Smooth muscle cell (in vitro differentiated cells): Measurements from ENCODE around the gene SNRPD1. TPM values are rescaled to one million over a fixed set of nuclear protein-coding genes. Genes with fewer than 3 reads are reported as not detected.
"Not testable (repeated sequence)": the region's sequence is repeated elsewhere in the genome, so short reads cannot be mapped to it uniquely, and the experiment has no call there.

Experiments
- DNase-seq: peaks from one replicate; lab custom pipeline; 2025; ENCODE audit not compliant: unreplicated experiment; lab: John Stamatoyannopoulos, UW
- H2AFZ ChIP-seq: fragments of 200-600 bp; sonication (generic); 2 replicates; pipeline ENCODE4 v1.6.0; 2016; ENCODE audit warnings: antibody characterized with exemption, low read depth, mild to moderate bottlenecking
- H3F3A ChIP-seq: fragments of 200-600 bp; sonication (generic); 2 replicates; pipeline ENCODE4 v1.6.0; 2017; ENCODE audit warnings: antibody characterized with exemption, low read depth
- H3K27ac ChIP-seq: fragments of 200-600 bp; sonication (generic); 2 replicates; pipeline ENCODE4 v1.5.1; 2016; ENCODE audit warnings: low read depth, mild to moderate bottlenecking
- H3K27me3 ChIP-seq: fragments of 200-600 bp; sonication (generic); 2 replicates; pipeline ENCODE4 v1.6.1; 2016; ENCODE audit warnings: low read depth, mild to moderate bottlenecking
- H3K36me3 ChIP-seq: fragments of 200-600 bp; sonication (generic); 2 replicates; pipeline ENCODE4 v1.5.1; 2016; ENCODE audit warnings: low read depth
- H3K4me1 ChIP-seq: fragments of 200-600 bp; sonication (generic); 2 replicates; pipeline ENCODE4 v1.5.1; 2016; ENCODE audit warnings: low read depth
- H3K4me2 ChIP-seq: fragments of 200-600 bp; sonication (generic); 2 replicates; pipeline ENCODE4 v1.6.0; 2016; ENCODE audit warnings: mild to moderate bottlenecking
- H3K4me3 ChIP-seq: fragments of 200-600 bp; sonication (generic); 2 replicates; pipeline ENCODE4 v1.5.1; 2016; ENCODE audit warnings: mild to moderate bottlenecking
- H3K79me2 ChIP-seq: fragments of 200-600 bp; sonication (generic); 2 replicates; pipeline ENCODE4 v1.6.0; 2016; ENCODE audit warnings: low read depth, mild to moderate bottlenecking
- H3K9ac ChIP-seq: fragments of 200-600 bp; sonication (generic); 2 replicates; pipeline ENCODE4 v1.6.0; 2016; ENCODE audit warnings: low read depth
- H3K9me3 ChIP-seq: fragments of 200-600 bp; sonication (generic); replicated peaks from 2 replicates; pipeline ENCODE4 v1.5.1; 2016; ENCODE audit warnings: low read depth
- H4K20me1 ChIP-seq: fragments of 200-600 bp; sonication (generic); 2 replicates; pipeline ENCODE4 v1.6.0; 2016; ENCODE audit warnings: low read depth
- CTCF ChIP-seq: fragments of 200-600 bp; sonication (generic); IDR thresholded peaks from 2 replicates; pipeline ENCODE4 v1.5.1; 2017; ENCODE audit warnings: borderline replicate concordance, mild to moderate bottlenecking, antibody characterized with exemption; ENCODE audit not compliant: insufficient read depth, poor library complexity, severe bottlenecking
- WGBS: methylation state at CpG from one replicate; pipeline ENCODE4 v1.1.7; 2016; ENCODE audit warnings: low lambda C conversion rate; 5-methylcytosine and 5-hydroxymethylcytosine counted together
- polyA plus RNA-seq: library from polyadenylated mRNA; unstranded; fragments of >200 nt; fragmentation: Nextera tagmentation; extraction: Ambion mirVana; gene quantifications from 2 replicates; pipeline ENCODE4 v1.2.1, GENCODE V29; 2016
- total RNA-seq: library from RNA; depleted of rRNA; stranded (reverse); fragments of >200 nt; gene quantifications from 2 replicates; pipeline ENCODE4 v1.2.3, GENCODE V29; 2014

The SNRPD1 gene
- total and polyA plus RNA-seq, 2 experiments from 2014 or later = 23.0 to 129 TPM

- no peaks in the 10 kb centered on the region for H3K9me3 ChIP-seq
- TF ChIP-seq CTCF = no peak
- WGBS = 88% methylated on average over 9 of the region's 9 CpGs
- no peaks in the 10 kb centered on the region for H3F3A ChIP-seq
- H3K9ac ChIP-seq = no peak overlapping the region
- no peak overlapping the region for H3K4me3 ChIP-seq
- no peaks in the 10 kb centered on the region for H3K36me3 ChIP-seq
- no peaks in the 10 kb centered on the region for H3K79me2 ChIP-seq
- no peak overlapping the region for H2AFZ ChIP-seq
- no peak overlapping the region for H3K27ac ChIP-seq
- no peaks in the 10 kb centered on the region for H3K4me1 ChIP-seq
- H3K4me2 ChIP-seq = no peak overlapping the region
- H4K20me1 ChIP-seq = no peaks in the 10 kb centered on the region
- H3K27me3 ChIP-seq = no peaks in the 10 kb centered on the region
- no peak for DNase-seq
Observed at GRCh38 chr18:21669736-21670285, 57.7 kb downstream of the SNRPD1 start.

- H4K20me1 ChIP-seq = no peaks in the 10 kb centered on the region
- 70% methylated on average over 3 of the region's 3 CpGs for WGBS
- H3K9me3 ChIP-seq = no peaks in the 10 kb centered on the region
- H3K4me3 ChIP-seq = no peak overlapping the region
- H3K27ac ChIP-seq = no peak overlapping the region
- H3F3A ChIP-seq = no peaks in the 10 kb centered on the region
- no peaks in the 10 kb centered on the region for H3K27me3 ChIP-seq
- no peaks in the 10 kb centered on the region for H3K79me2 ChIP-seq
- no peak for DNase-seq
- no peaks in the 10 kb centered on the region for H3K4me1 ChIP-seq
- H3K9ac ChIP-seq = no peak overlapping the region
- no peak overlapping the region for H2AFZ ChIP-seq
- TF ChIP-seq CTCF = no peak
- no peak overlapping the region for H3K4me2 ChIP-seq
- no peaks in the 10 kb centered on the region for H3K36me3 ChIP-seq
Observed at GRCh38 chr18:21672521-21673267, 60.6 kb downstream of the SNRPD1 start.

- H3K79me2 ChIP-seq, H3K9me3 ChIP-seq, H3K4me1 ChIP-seq, H4K20me1 ChIP-seq, H3K9ac ChIP-seq, H2AFZ ChIP-seq, H3K4me2 ChIP-seq, H3K27me3 ChIP-seq, H3F3A ChIP-seq, H3K27ac ChIP-seq, DNase-seq, H3K4me3 ChIP-seq, H3K36me3 ChIP-seq: not testable (repeated sequence)
- 66% methylated on average over 8 of the region's 8 CpGs for WGBS
Observed at GRCh38 chr18:21675354-21675753, 63.2 kb downstream of the SNRPD1 start.

- Histone ChIP-seq H3K36me3 (no peaks in the 10 kb centered on the region), H3K9ac (no peak overlapping the region), H3K79me2 (no peaks in the 10 kb centered on the region), H3K9me3 (no peaks in the 10 kb centered on the region), H3K27me3 (no peaks in the 10 kb centered on the region), H3K4me1 (peaks cover 14% of the 10 kb centered on the region), H3F3A (no peaks in the 10 kb centered on the region), H3K27ac (no peak overlapping the region), H3K4me2 (no peak overlapping the region), H2AFZ (no peak overlapping the region), H4K20me1 (no peaks in the 10 kb centered on the region), H3K4me3 (no peak overlapping the region)
- WGBS = 87% methylated on average over 1 of the region's 1 CpG
- no peak for DNase-seq
- no peak for TF ChIP-seq CTCF
Observed at GRCh38 chr18:21678859-21679258, 66.7 kb downstream of the SNRPD1 start.
